Mesenchymal stem cell (in vitro differentiated cells and primary cell): ENCODE results near the gene CENPP.

Experiments used
- DNase-seq: peaks from one replicate; pipeline ENCODE4 v3.0.0-alpha.2; 2013
- H2AFZ ChIP-seq: one replicate; pipeline ENCODE4 v1.6.1; 2013; ENCODE audit warnings: low read depth, mild to moderate bottlenecking, control low read depth, inconsistent platforms, low read length, moderate library complexity
- H2AK5ac ChIP-seq: 2 replicates; pipeline ENCODE4 v1.6.1; 2013; ENCODE audit warnings: low read length, moderate library complexity, mild to moderate bottlenecking, inconsistent platforms; ENCODE audit not compliant: severe bottlenecking
- H2BK120ac ChIP-seq: one replicate; pipeline ENCODE4 v1.6.1; 2013; ENCODE audit warnings: low read depth, mild to moderate bottlenecking, inconsistent platforms, low read length, moderate library complexity
- H2BK12ac ChIP-seq, 2 experiments: one replicate each; pipeline ENCODE4 v1.6.1; 2013; ENCODE audit warnings: inconsistent platforms in 2 of 2, low read length in 2 of 2, mild to moderate bottlenecking in 2 of 2, moderate library complexity in 2 of 2, control low read depth in 1 of 2
- H2BK15ac ChIP-seq: one replicate; pipeline ENCODE4 v1.6.1; 2013; ENCODE audit warnings: mild to moderate bottlenecking, low read depth, inconsistent platforms; ENCODE audit not compliant: poor library complexity, severe bottlenecking
- H2BK5ac ChIP-seq: 2 replicates; pipeline ENCODE4 v1.6.1; 2013; ENCODE audit warnings: low read depth, mild to moderate bottlenecking, low read length, control low read depth, inconsistent platforms; ENCODE audit not compliant: poor library complexity, severe bottlenecking
- H3K14ac ChIP-seq, 2 experiments: one replicate each; pipeline ENCODE4 v1.6.1; 2013; ENCODE audit warnings: inconsistent platforms in 2 of 2, low read length in 2 of 2, control low read depth in 1 of 2, mild to moderate bottlenecking in 1 of 2, moderate library complexity in 1 of 2
- H3K18ac ChIP-seq, 2 experiments: one replicate each; pipeline ENCODE4 v1.6.1; 2013; ENCODE audit warnings: inconsistent platforms in 2 of 2, low read length in 2 of 2, control low read depth in 1 of 2, low read depth in 1 of 2, mild to moderate bottlenecking in 1 of 2
- H3K23ac ChIP-seq, 2 experiments: one replicate each; pipeline ENCODE4 v1.6.1; 2013; ENCODE audit warnings: inconsistent platforms in 2 of 2, low read length in 2 of 2, mild to moderate bottlenecking in 2 of 2, moderate library complexity in 2 of 2, control low read depth in 1 of 2
- H3K27ac ChIP-seq: 2 replicates; pipeline ENCODE4 v1.5.1; 2013; ENCODE audit warnings: mild to moderate bottlenecking, moderate library complexity, low read length, control low read depth, inconsistent platforms; ENCODE audit not compliant: poor library complexity, severe bottlenecking
- H3K27me3 ChIP-seq, 2 experiments: 2 replicates each; pipeline versions ENCODE4 v1.6.1 to v1.7.0; 2013; ENCODE audit warnings: low read length in 2 of 2, mild to moderate bottlenecking in 2 of 2, moderate library complexity in 2 of 2, control low read depth in 1 of 2, inconsistent platforms in 1 of 2; ENCODE audit not compliant: control insufficient read depth in 1 of 2, insufficient read depth in 1 of 2
- H3K36me3 ChIP-seq, 2 experiments: 2 replicates each; pipeline versions ENCODE4 v1.6.1 to v1.7.0; 2013; ENCODE audit warnings: low read length in 2 of 2, control low read depth in 1 of 2, inconsistent platforms in 1 of 2, low read depth in 1 of 2, mild to moderate bottlenecking in 1 of 2; ENCODE audit not compliant: insufficient read depth in 2 of 2, control insufficient read depth in 1 of 2
- H3K4ac ChIP-seq, 2 experiments: one replicate each; pipeline ENCODE4 v1.6.1; 2013; ENCODE audit warnings: inconsistent platforms in 2 of 2, low read length in 2 of 2, mild to moderate bottlenecking in 2 of 2, moderate library complexity in 2 of 2, control low read depth in 1 of 2, low read depth in 1 of 2
- H3K4me1 ChIP-seq: 2 replicates; pipeline ENCODE4 v1.6.1; 2013; ENCODE audit warnings: low read depth, low read length, control low read depth; ENCODE audit not compliant: control insufficient read depth, insufficient read depth
- H3K4me2 ChIP-seq: 2 replicates; pipeline ENCODE4 v1.6.1; 2013; ENCODE audit warnings: low read length, mild to moderate bottlenecking, inconsistent platforms; ENCODE audit not compliant: poor library complexity, severe bottlenecking
- H3K4me3 ChIP-seq, 2 experiments: 2 replicates each; pipeline versions ENCODE4 v1.5.1 to v1.7.0; 2013; ENCODE audit warnings: low read length in 2 of 2, mild to moderate bottlenecking in 2 of 2, control low read depth in 1 of 2, low read depth in 1 of 2; ENCODE audit not compliant: insufficient read depth in 1 of 2
- H3K79me1 ChIP-seq: replicated peaks from 2 replicates; pipeline ENCODE4 v1.6.1; 2013; ENCODE audit warnings: mild to moderate bottlenecking, control low read depth, low read length, inconsistent platforms; ENCODE audit not compliant: poor library complexity, severe bottlenecking
- H3K9ac ChIP-seq: 2 replicates; pipeline ENCODE4 v1.7.0; 2013; ENCODE audit warnings: mild to moderate bottlenecking, low read length, moderate library complexity
- H3K9me3 ChIP-seq: 2 replicates; pipeline ENCODE4 v1.7.0; 2013; ENCODE audit warnings: mild to moderate bottlenecking, low read length; ENCODE audit not compliant: control insufficient read depth
- H4K8ac ChIP-seq: one replicate; pipeline ENCODE4 v1.6.1; 2013; ENCODE audit warnings: inconsistent platforms, mild to moderate bottlenecking, low read length, moderate library complexity
- H4K91ac ChIP-seq: one replicate; pipeline ENCODE4 v1.6.1; 2013; ENCODE audit warnings: mild to moderate bottlenecking, low read length, inconsistent platforms
- WGBS: methylation state at CpG from one replicate; pipeline ENCODE4 v1.1.7; 2013; ENCODE audit warnings: mixed read lengths; 5-methylcytosine and 5-hydroxymethylcytosine counted together

The CENPP gene

DNA sequence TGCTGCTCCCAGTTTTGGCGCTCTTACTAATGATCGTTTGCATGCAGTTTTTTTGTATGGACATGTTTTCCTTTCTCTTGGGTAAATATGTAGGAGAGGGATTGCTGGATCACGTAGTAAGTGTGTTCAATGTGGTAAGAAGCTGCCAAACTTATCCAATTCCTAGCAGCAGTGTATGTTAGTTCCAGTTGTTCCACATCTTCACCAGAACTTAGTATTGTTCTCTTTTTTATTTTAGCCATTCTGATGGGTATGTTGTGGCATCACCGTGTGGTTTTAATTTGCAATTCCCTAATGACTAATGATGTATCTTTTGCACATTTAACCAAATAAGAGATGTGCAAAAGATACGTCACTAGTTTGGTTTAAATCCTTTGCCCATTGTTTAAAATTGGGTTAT is 278.2 kb downstream of the CENPP start:
- no peak overlapping the region for H3K4me3 ChIP-seq
- H3K27me3 ChIP-seq = no peaks in the 10 kb centered on the region
- no peak for DNase-seq
- H4K8ac ChIP-seq = no peak overlapping the region
- no peak overlapping the region for H3K27ac ChIP-seq
- H2BK12ac ChIP-seq = no peak overlapping the region
- peaks cover 0 to 3% of the 10 kb centered on the region in 2 experiments for H3K36me3 ChIP-seq
- 96% methylated on average over 3 of the region's 5 CpGs for WGBS
- no peak overlapping the region for H4K91ac ChIP-seq
- no peak overlapping the region for H3K18ac ChIP-seq
- H3K4ac ChIP-seq = no peak overlapping the region
- H2AK5ac ChIP-seq = no peak overlapping the region
- H2AFZ ChIP-seq = no peak overlapping the region
- no peak overlapping the region for H2BK5ac ChIP-seq
- no peak overlapping the region for H2BK120ac ChIP-seq
- no peak overlapping the region for H3K23ac ChIP-seq
- H3K9ac ChIP-seq = no peak overlapping the region
- H3K4me2 ChIP-seq = no peak overlapping the region
- H3K79me1 ChIP-seq = no peaks in the 10 kb centered on the region
- no peak overlapping the region for H3K14ac ChIP-seq
- no peaks in the 10 kb centered on the region for H3K9me3 ChIP-seq
- peaks cover 9% of the 10 kb centered on the region for H3K4me1 ChIP-seq
- H2BK15ac ChIP-seq = no peak overlapping the region

DNA sequence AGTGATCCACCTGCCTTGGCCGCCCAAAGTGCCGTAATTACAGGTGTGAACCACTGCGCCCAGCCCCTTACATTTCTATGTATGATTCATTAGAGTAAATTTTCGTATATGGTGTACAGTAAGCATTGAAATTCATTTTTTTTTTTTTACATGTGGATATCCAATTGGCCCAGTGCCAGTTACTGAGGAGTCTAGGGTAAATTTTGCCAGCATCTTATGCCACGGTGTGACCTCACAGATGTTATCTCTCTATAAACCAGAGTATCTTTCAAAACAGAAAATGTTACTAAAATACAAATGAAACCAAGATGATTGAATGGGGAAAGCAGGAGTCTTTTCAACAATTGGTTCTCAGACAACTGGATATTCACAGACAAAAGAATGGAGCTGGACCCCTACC is 279.5 kb downstream of the CENPP start:
- H4K91ac ChIP-seq = no peak overlapping the region
- H3K18ac ChIP-seq = no peak overlapping the region
- H3K27ac ChIP-seq = no peak overlapping the region
- H2AK5ac ChIP-seq = no peak overlapping the region
- DNase-seq = no peak
- WGBS = 97% methylated on average over 4 of the region's 5 CpGs
- H3K4me2 ChIP-seq = no peak overlapping the region
- peaks cover 9% of the 10 kb centered on the region for H3K4me1 ChIP-seq
- H4K8ac ChIP-seq = no peak overlapping the region
- H3K9ac ChIP-seq = no peak overlapping the region
- no peak overlapping the region for H2BK12ac ChIP-seq
- no peak overlapping the region for H2AFZ ChIP-seq
- H2BK120ac ChIP-seq = no peak overlapping the region
- no peak overlapping the region for H3K4ac ChIP-seq
- H3K36me3 ChIP-seq = peaks cover 0 to 3% of the 10 kb centered on the region in 2 experiments
- no peaks in the 10 kb centered on the region for H3K27me3 ChIP-seq
- H3K9me3 ChIP-seq = no peaks in the 10 kb centered on the region
- H2BK5ac ChIP-seq = no peak overlapping the region
- H2BK15ac ChIP-seq = no peak overlapping the region
- no peak overlapping the region for H3K4me3 ChIP-seq
- H3K23ac ChIP-seq = no peak overlapping the region
- no peaks in the 10 kb centered on the region for H3K79me1 ChIP-seq
- H3K14ac ChIP-seq = no peak overlapping the region

DNA sequence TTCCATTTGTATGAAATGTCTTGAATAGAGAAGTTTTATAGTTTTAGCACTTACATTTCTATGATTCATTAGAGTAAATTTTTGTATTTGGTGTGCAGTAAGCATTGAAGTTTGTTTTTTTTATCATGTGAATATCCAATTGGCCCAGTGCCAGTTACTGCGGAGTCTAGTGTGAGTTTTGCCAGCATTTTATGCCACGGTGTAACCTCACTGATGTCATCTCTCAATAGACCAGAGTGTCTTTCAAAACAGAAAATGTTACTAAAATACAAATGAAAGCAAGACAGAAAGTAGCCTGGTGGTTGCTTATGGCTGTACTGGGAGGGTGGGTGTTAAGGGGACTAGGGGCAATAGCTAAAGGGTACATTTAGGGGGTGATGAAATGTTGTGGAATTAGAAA is 281.3 kb downstream of the CENPP start:
- Histone ChIP-seq H4K91ac (no peak overlapping the region), H2BK120ac (no peak overlapping the region), H3K4ac (no peak overlapping the region), H4K8ac (no peak overlapping the region), H3K4me3 (peak overlapping the region in 1 of 2 experiments; percentile 41), H2BK5ac (no peak overlapping the region), H3K27me3 (no peaks in the 10 kb centered on the region), H3K14ac (no peak overlapping the region), H2AK5ac (no peak overlapping the region), H3K9me3 (no peaks in the 10 kb centered on the region), H3K4me1 (peaks cover 4% of the 10 kb centered on the region), H3K18ac (no peak overlapping the region), H3K27ac (no peak overlapping the region), H3K79me1 (no peaks in the 10 kb centered on the region), H3K9ac (peak overlapping the region; percentile 72), H3K36me3 (peaks cover 10 to 20% of the 10 kb centered on the region in 2 experiments), H3K23ac (no peak overlapping the region), H2BK12ac (no peak overlapping the region), H2BK15ac (no peak overlapping the region), H3K4me2 (no peak overlapping the region), H2AFZ (no peak overlapping the region)
- peak; percentile 10 for DNase-seq
- WGBS = 76% methylated on average over 2 of the region's 2 CpGs

DNA sequence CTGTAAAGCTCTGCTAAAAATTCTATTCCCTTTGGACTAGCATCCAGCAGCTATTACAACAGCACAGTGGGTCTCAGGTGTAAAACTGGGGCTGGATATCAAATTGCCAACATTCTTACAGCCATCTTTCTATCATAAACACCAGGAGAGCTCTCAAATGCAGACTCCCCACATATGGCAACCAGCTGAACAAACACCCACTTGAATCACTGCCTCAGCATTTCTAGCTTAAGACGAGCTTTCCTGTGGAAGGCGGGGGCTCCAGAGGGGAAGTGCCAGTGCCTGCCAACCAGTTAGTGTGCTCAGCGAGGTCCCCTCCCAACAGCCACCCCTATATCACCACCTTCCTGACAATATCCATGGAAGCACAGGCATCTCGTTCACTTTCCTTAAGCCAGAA is 282.0 kb downstream of the CENPP start:
- no peak overlapping the region for H3K14ac ChIP-seq
- no peaks in the 10 kb centered on the region for H3K9me3 ChIP-seq
- no peak overlapping the region for H3K4ac ChIP-seq
- no peak overlapping the region for H2BK5ac ChIP-seq
- H2AFZ ChIP-seq = no peak overlapping the region
- H2BK120ac ChIP-seq = no peak overlapping the region
- H2AK5ac ChIP-seq = no peak overlapping the region
- H2BK12ac ChIP-seq = no peak overlapping the region
- H4K8ac ChIP-seq = no peak overlapping the region
- peak overlapping the region in 1 of 2 experiments; percentile 41 for H3K4me3 ChIP-seq
- H3K27ac ChIP-seq = no peak overlapping the region
- H3K23ac ChIP-seq = no peak overlapping the region
- H3K27me3 ChIP-seq = no peaks in the 10 kb centered on the region
- H3K18ac ChIP-seq = no peak overlapping the region
- peaks cover 6% of the 10 kb centered on the region for H3K4me1 ChIP-seq
- peaks cover 16 to 24% of the 10 kb centered on the region in 2 experiments for H3K36me3 ChIP-seq
- H3K9ac ChIP-seq = peak overlapping the region; percentile 72
- DNase-seq = peak; percentile 9
- H2BK15ac ChIP-seq = no peak overlapping the region
- H3K79me1 ChIP-seq = no peaks in the 10 kb centered on the region
- peak overlapping the region; percentile 13 for H3K4me2 ChIP-seq
- no peak overlapping the region for H4K91ac ChIP-seq
- WGBS = 55% methylated on average over 4 of the region's 4 CpGs
